Osteocyte (in vitro differentiated cells): ENCODE measurements around the gene TTC7B. TPM values are rescaled to one million over a fixed set of nuclear protein-coding genes. Genes with fewer than 3 reads are reported as not detected.

Experiments
- DNase-seq: peaks from one replicate; pipeline ENCODE4 v3.0.0; 2021; ENCODE audit warnings: mixed read lengths; ENCODE audit not compliant: unreplicated experiment; ENCODE audit errors: extremely low spot score
- H3K27ac Mint-ChIP-seq: one replicate; pipeline ENCODE4 v1.8.0; 2021; ENCODE audit warnings: mild to moderate bottlenecking, mixed read lengths; ENCODE audit not compliant: unreplicated experiment
- H3K27me3 Mint-ChIP-seq: one replicate; pipeline ENCODE4 v1.8.0; 2021; ENCODE audit warnings: mixed read lengths; ENCODE audit not compliant: unreplicated experiment
- H3K36me3 Mint-ChIP-seq: one replicate; pipeline ENCODE4 v1.8.0; 2021; ENCODE audit warnings: mixed read lengths; ENCODE audit not compliant: unreplicated experiment
- H3K4me1 Mint-ChIP-seq: one replicate; pipeline ENCODE4 v1.8.0; 2021; ENCODE audit warnings: mixed read lengths; ENCODE audit not compliant: unreplicated experiment
- H3K4me3 Mint-ChIP-seq: one replicate; pipeline ENCODE4 v1.8.0; 2021; ENCODE audit warnings: mild to moderate bottlenecking, moderate library complexity, mixed read lengths; ENCODE audit not compliant: unreplicated experiment
- H3K9me3 Mint-ChIP-seq: one replicate; pipeline ENCODE4 v1.8.0; 2021; ENCODE audit warnings: mixed read lengths; ENCODE audit not compliant: unreplicated experiment
- CTCF ChIP-seq: fragments of 200-600 bp; sonication (generic); IDR thresholded peaks from 2 replicates; pipeline ENCODE4 v1.5.0; 2021; ENCODE audit warnings: antibody characterized with exemption, mild to moderate bottlenecking, moderate library complexity
- total RNA-seq: library from RNA; stranded (reverse); gene quantifications from 2 replicates; pipeline ENCODE4 v1.2.1, GENCODE V29; 2021

Gene TTC7B
- total RNA-seq, 1 donor from 2014 or later: 43.2 TPM

- Mint-ChIP-seq H3K36me3 (peaks cover 11% of the 10 kb centered on the region), H3K9me3 (no peaks in the 10 kb centered on the region), H3K27ac (no peak overlapping the region), H3K4me1 (peaks cover 24% of the 10 kb centered on the region), H3K27me3 (no peaks in the 10 kb centered on the region), H3K4me3 (no peak overlapping the region)
- no peak for TF ChIP-seq CTCF
- DNase-seq: no peak
Measured at GRCh38 chr14:90613997-90614396, 202.2 kb downstream of the TTC7B start.

- no peak overlapping the region for H3K4me3 Mint-ChIP-seq
- H3K9me3 Mint-ChIP-seq: no peaks in the 10 kb centered on the region
- H3K4me1 Mint-ChIP-seq: peaks cover 30% of the 10 kb centered on the region
- TF ChIP-seq CTCF: no peak
- no peak for DNase-seq
- H3K36me3 Mint-ChIP-seq: peaks cover 6% of the 10 kb centered on the region
- H3K27ac Mint-ChIP-seq: no peak overlapping the region
- H3K27me3 Mint-ChIP-seq: no peaks in the 10 kb centered on the region
Measured at GRCh38 chr14:90613453-90613852, 202.8 kb downstream of the TTC7B start.

GRCh38 chr14:90612801-90613200 lies 203.4 kb downstream of the TTC7B start:
- Mint-ChIP-seq H3K9me3 (no peaks in the 10 kb centered on the region), H3K36me3 (peaks cover 7% of the 10 kb centered on the region), H3K4me1 (peaks cover 33% of the 10 kb centered on the region), H3K4me3 (no peak overlapping the region), H3K27me3 (no peaks in the 10 kb centered on the region), H3K27ac (no peak overlapping the region)
- DNase-seq: no peak
- TF ChIP-seq CTCF: no peak

- no peak overlapping the region for H3K4me3 Mint-ChIP-seq
Measured at GRCh38 chr14:90611936-90612335, 204.3 kb downstream of the TTC7B start.

GRCh38 chr14:90611501-90611900 lies 204.7 kb downstream of the TTC7B start:
- H3K4me3 Mint-ChIP-seq: no peak overlapping the region
- no peaks in the 10 kb centered on the region for H3K9me3 Mint-ChIP-seq
- H3K4me1 Mint-ChIP-seq: peaks cover 40% of the 10 kb centered on the region
- H3K36me3 Mint-ChIP-seq: peaks cover 7% of the 10 kb centered on the region
- H3K27ac Mint-ChIP-seq: peak overlapping the region; percentile 15
- no peak for DNase-seq
- no peaks in the 10 kb centered on the region for H3K27me3 Mint-ChIP-seq
- TF ChIP-seq CTCF: no peak

More at GRCh38 chr14:90611936-90612335, 204.3 kb downstream of the TTC7B start:
- no peak for TF ChIP-seq CTCF
- Mint-ChIP-seq H3K27me3 (no peaks in the 10 kb centered on the region), H3K27ac (peak overlapping the region; percentile 28), H3K36me3 (peaks cover 7% of the 10 kb centered on the region), H3K9me3 (no peaks in the 10 kb centered on the region), H3K4me1 (peaks cover 40% of the 10 kb centered on the region)
- DNase-seq: no peak
